Activated naive CD4-positive, alpha-beta T cell treated with anti-CD3 and anti-CD28 coated beads, Interleukin-2, amount 10 ng/mL, durations not matched to agents 7 days and 5 days (primary cell): ENCODE measurements around the gene STAC.

Experiments
- CTCF ChIA-PET: fragments of 350-600 bp; sonication (Branson Sonifier 250); formaldehyde crosslinking; loops from one replicate; lab custom pipeline; 2021; ENCODE audit warnings: antibody characterized with exemption; lab: Charles Lee
- DNase-seq: peaks from one replicate; pipeline ENCODE4 v3.0.0-alpha.2; 2020
- H3K27ac Mint-ChIP-seq: one replicate; pipeline ENCODE4 v1.8.0; 2021; ENCODE audit warnings: mild to moderate bottlenecking, moderate library complexity, mixed read lengths
- H3K27me3 Mint-ChIP-seq: one replicate; pipeline ENCODE4 v1.8.0; 2021; ENCODE audit warnings: mild to moderate bottlenecking, mixed read lengths
- H3K36me3 Mint-ChIP-seq: one replicate; pipeline ENCODE4 v1.8.0; 2021; ENCODE audit warnings: mixed read lengths
- H3K4me1 Mint-ChIP-seq: one replicate; pipeline ENCODE4 v1.8.0; 2021; ENCODE audit warnings: mixed read lengths
- H3K4me3 Mint-ChIP-seq: one replicate; pipeline ENCODE4 v1.8.0; 2021; ENCODE audit warnings: mild to moderate bottlenecking, moderate library complexity, mixed read lengths
- H3K9me3 Mint-ChIP-seq: one replicate; pipeline ENCODE4 v1.8.0; 2021; ENCODE audit warnings: mixed read lengths

Gene STAC

GRCh38 chr3:36380221-36381031 is at the start of gene STAC:
STAC (plus strand) TSS chr3:36380504; CDS start chr3:36380644, 140 bp downstream.
- Mint-ChIP-seq H3K27ac (no peak within 1 kb of the TSS), H3K4me1 (peaks cover 5% of the 10 kb centered on the region), H3K36me3 (no peaks in the 10 kb centered on the region), H3K4me3 (no peak within 1 kb of the TSS), H3K27me3 (peaks cover 22% of the 10 kb centered on the region), H3K9me3 (no peaks in the 10 kb centered on the region)
- DNase-seq, result peak; percentile 20
- CTCF ChIA-PET, result no interaction called here

- CTCF ChIA-PET, result no interaction called here
- no peaks in the 10 kb centered on the region for H3K9me3 Mint-ChIP-seq
- no peaks in the 10 kb centered on the region for H3K4me1 Mint-ChIP-seq
- no peak overlapping the region for H3K4me3 Mint-ChIP-seq
- no peak overlapping the region for H3K27ac Mint-ChIP-seq
- no peaks in the 10 kb centered on the region for H3K36me3 Mint-ChIP-seq
- no peaks in the 10 kb centered on the region for H3K27me3 Mint-ChIP-seq
- no peak for DNase-seq
Observed at GRCh38 chr3:36332139-36332538, 48.2 kb upstream of the STAC start.

DNA sequence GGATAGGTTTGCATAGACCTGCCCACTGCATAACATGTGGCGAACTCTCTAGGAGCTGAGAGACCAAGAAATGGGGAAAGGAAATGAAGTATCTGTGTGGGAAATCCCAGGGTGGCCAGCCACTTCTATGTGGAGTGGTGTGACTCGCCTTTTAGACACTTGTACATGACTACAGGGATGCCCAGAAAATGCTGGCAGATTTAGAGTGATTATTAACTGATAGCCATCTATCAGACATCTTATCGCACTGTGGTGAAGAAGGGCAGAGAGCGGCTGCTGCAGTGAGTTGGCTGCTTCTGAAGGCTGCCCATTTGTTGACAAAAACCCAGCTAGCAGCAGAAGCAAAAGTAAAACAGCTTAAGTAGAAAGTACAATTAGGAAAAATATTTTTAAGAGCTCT is 18.1 kb upstream of the STAC start:
- no peaks in the 10 kb centered on the region for H3K4me1 Mint-ChIP-seq
- no peak overlapping the region for H3K27ac Mint-ChIP-seq
- no peaks in the 10 kb centered on the region for H3K27me3 Mint-ChIP-seq
- DNase-seq, result no peak
- no peaks in the 10 kb centered on the region for H3K9me3 Mint-ChIP-seq
- H3K4me3 Mint-ChIP-seq, result no peak overlapping the region
- no peaks in the 10 kb centered on the region for H3K36me3 Mint-ChIP-seq
- CTCF ChIA-PET, result no interaction called here

- Mint-ChIP-seq H3K36me3 (no peaks in the 10 kb centered on the region), H3K4me3 (no peak overlapping the region), H3K27ac (no peak overlapping the region), H3K9me3 (no peaks in the 10 kb centered on the region), H3K27me3 (no peaks in the 10 kb centered on the region), H3K4me1 (no peaks in the 10 kb centered on the region)
- CTCF ChIA-PET, result no interaction called here
- DNase-seq, result no peak
Observed at GRCh38 chr3:36362973-36363372, 17.3 kb upstream of the STAC start.

DNA sequence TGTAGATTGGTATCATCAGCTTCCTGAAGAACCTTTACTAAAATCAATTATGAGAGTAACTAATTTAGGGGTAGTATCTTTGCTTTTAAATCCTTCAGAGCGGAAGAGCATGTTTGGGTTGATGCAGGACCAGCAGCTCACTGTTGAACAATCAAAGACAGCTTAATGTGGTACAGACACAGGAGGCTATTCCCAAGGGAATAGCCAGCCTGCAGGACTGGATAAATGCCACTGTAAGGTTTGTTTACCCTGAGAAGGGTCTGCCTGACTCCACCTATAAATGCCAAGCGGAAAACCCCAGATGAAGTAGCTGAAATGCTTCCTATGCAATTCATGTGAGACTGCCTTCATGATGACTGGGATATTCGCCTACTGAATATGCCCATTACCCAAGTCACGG is 16.0 kb upstream of the STAC start:
- CTCF ChIA-PET, result no interaction called here
- no peaks in the 10 kb centered on the region for H3K36me3 Mint-ChIP-seq
- H3K27ac Mint-ChIP-seq, result no peak overlapping the region
- no peak overlapping the region for H3K4me3 Mint-ChIP-seq
- H3K27me3 Mint-ChIP-seq, result no peaks in the 10 kb centered on the region
- DNase-seq, result no peak
- no peaks in the 10 kb centered on the region for H3K9me3 Mint-ChIP-seq
- H3K4me1 Mint-ChIP-seq, result no peaks in the 10 kb centered on the region

- Mint-ChIP-seq H3K27ac (no peak overlapping the region), H3K4me3 (no peak overlapping the region), H3K9me3 (no peaks in the 10 kb centered on the region), H3K27me3 (no peaks in the 10 kb centered on the region), H3K36me3 (no peaks in the 10 kb centered on the region), H3K4me1 (no peaks in the 10 kb centered on the region)
- no peak for DNase-seq
- CTCF ChIA-PET, result no interaction called here
Observed at GRCh38 chr3:36365829-36366228, 14.5 kb upstream of the STAC start.

GRCh38 chr3:36366308-36366707 is 14.0 kb upstream of the STAC start:
- Mint-ChIP-seq H3K36me3 (no peaks in the 10 kb centered on the region), H3K4me1 (no peaks in the 10 kb centered on the region), H3K27me3 (no peaks in the 10 kb centered on the region), H3K27ac (no peak overlapping the region), H3K9me3 (no peaks in the 10 kb centered on the region), H3K4me3 (no peak overlapping the region)
- DNase-seq, result no peak
- CTCF ChIA-PET, result no interaction called here

DNA sequence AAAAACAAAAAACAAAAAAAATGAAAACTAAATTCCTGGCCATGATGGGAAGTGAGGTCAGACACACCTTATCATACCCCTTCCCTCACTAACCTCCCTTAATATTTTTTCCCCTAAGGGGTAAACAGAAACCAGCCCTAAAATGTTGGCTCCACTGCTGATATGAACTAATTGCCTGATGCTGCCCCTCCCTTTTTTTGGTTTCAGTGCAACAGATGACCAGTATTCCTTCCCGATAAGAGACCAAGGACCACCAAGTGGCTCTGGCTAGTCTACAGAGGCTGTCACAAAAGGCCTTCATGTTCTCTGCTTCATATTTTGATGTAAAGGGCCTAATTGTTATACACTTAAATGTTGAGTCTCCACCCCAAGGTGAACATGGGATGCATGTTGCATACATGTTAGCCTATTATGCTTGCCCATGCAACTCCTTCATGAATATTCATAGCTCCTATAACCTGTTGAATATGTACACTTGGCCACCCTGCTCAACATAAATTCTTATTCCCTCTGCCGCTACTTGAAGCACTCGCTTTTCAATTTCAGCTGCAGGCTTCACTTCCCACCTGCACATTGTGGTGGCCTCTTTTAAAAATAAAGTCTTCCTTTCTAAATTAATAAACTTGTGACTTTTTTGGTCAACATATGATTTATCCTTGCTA is 12.3 kb upstream of the STAC start:
- H3K4me3 Mint-ChIP-seq, result no peak overlapping the region
- no peaks in the 10 kb centered on the region for H3K9me3 Mint-ChIP-seq
- H3K36me3 Mint-ChIP-seq, result no peaks in the 10 kb centered on the region
- CTCF ChIA-PET, result no interaction called here
- no peak for DNase-seq
- no peaks in the 10 kb centered on the region for H3K27me3 Mint-ChIP-seq
- no peak overlapping the region for H3K27ac Mint-ChIP-seq
- no peaks in the 10 kb centered on the region for H3K4me1 Mint-ChIP-seq

DNA sequence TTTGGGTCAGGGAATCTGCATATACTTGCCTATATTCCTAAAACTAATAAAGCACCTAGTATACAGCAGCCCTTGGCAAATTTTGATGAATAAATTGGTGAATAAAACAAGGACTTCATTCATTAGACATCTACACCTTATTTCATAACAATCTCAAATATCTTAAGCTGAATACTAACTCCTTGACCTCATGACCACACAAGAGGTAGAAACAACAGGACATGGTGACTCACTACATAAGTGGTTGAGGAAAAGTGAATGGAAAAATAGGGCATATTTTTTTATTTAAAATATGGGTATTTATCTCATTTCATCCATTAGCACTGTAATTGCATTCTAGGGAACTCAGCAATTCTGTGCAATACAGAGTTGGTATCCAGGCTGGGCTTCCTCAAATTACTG is 7.8 kb upstream of the STAC start:
- no peaks in the 10 kb centered on the region for H3K9me3 Mint-ChIP-seq
- H3K36me3 Mint-ChIP-seq, result no peaks in the 10 kb centered on the region
- no peaks in the 10 kb centered on the region for H3K27me3 Mint-ChIP-seq
- H3K27ac Mint-ChIP-seq, result no peak overlapping the region
- DNase-seq, result no peak
- no peak overlapping the region for H3K4me3 Mint-ChIP-seq
- no peaks in the 10 kb centered on the region for H3K4me1 Mint-ChIP-seq
- CTCF ChIA-PET, result no interaction called here

GRCh38 chr3:36373084-36373483 is 7.2 kb upstream of the STAC start:
- CTCF ChIA-PET, result no interaction called here
- H3K27ac Mint-ChIP-seq, result no peak overlapping the region
- H3K4me1 Mint-ChIP-seq, result no peaks in the 10 kb centered on the region
- no peaks in the 10 kb centered on the region for H3K27me3 Mint-ChIP-seq
- H3K4me3 Mint-ChIP-seq, result no peak overlapping the region
- no peaks in the 10 kb centered on the region for H3K36me3 Mint-ChIP-seq
- no peaks in the 10 kb centered on the region for H3K9me3 Mint-ChIP-seq
- DNase-seq, result no peak

DNA sequence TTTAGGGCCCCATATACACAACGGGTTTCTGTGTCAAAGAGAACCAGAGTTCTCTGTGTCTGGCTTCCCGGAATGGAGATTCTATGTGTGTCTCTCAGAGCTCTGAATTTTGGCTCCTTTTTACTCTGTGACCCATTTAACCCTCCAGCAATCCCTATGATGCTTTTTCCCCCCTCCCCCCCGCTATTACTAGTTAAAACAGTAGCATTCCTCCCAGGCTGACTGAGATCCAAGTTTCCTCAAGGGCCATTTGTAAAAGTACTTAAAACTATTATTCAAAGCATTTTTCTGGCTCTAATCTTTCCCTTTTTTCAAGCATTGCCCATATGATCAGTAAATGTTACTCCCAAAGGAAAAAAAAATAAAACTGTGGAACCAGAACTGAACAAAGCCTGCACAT is 6.6 kb upstream of the STAC start:
- Mint-ChIP-seq H3K36me3 (no peaks in the 10 kb centered on the region), H3K9me3 (no peaks in the 10 kb centered on the region), H3K4me3 (no peak overlapping the region), H3K27ac (no peak overlapping the region), H3K27me3 (no peaks in the 10 kb centered on the region), H3K4me1 (no peaks in the 10 kb centered on the region)
- CTCF ChIA-PET, result no interaction called here
- DNase-seq, result no peak

- DNase-seq, result no peak
- no peaks in the 10 kb centered on the region for H3K36me3 Mint-ChIP-seq
- H3K4me1 Mint-ChIP-seq, result peaks cover 5% of the 10 kb centered on the region
- H3K4me3 Mint-ChIP-seq, result no peak overlapping the region
- peaks cover 22% of the 10 kb centered on the region for H3K27me3 Mint-ChIP-seq
- no peaks in the 10 kb centered on the region for H3K9me3 Mint-ChIP-seq
- H3K27ac Mint-ChIP-seq, result no peak overlapping the region
- CTCF ChIA-PET, result no interaction called here
Observed at GRCh38 chr3:36379872-36380220, 458 bp upstream of the STAC start.

DNA sequence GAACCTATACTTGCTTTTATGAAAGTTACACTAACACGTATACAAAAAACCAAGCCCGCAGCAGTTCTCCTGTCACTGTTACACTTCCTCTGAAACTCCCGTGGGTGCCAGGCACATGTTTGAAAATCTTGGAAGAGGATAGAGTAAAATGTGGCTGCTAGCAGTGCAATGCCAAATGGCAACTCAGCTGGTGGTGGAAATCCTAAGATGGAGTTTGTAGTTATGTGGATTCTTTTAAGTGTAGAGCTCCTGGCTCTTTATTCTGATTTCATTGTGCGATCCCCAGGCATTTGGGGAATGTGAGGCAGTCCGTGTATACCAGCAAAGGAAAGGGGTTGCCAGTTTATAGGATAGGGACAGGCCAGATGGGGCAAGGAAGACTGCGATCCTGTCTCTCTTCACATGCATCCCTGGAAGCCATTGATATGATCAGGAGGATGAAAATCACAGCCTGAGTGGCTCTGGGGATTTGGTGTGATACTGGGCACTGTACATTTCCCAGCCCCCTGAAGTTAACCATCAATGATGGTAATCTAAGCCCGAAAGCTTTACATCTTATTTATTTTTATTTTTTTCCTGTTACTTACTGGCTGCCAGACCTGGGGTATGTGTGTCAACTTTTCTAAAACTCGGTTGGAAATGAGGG is 1.1 kb downstream of the STAC start:
- Mint-ChIP-seq H3K4me3 (no peak overlapping the region), H3K27ac (no peak overlapping the region), H3K27me3 (peaks cover 22% of the 10 kb centered on the region), H3K36me3 (no peaks in the 10 kb centered on the region), H3K4me1 (peaks cover 5% of the 10 kb centered on the region), H3K9me3 (no peaks in the 10 kb centered on the region)
- no peak for DNase-seq
- CTCF ChIA-PET, result no interaction called here

DNA sequence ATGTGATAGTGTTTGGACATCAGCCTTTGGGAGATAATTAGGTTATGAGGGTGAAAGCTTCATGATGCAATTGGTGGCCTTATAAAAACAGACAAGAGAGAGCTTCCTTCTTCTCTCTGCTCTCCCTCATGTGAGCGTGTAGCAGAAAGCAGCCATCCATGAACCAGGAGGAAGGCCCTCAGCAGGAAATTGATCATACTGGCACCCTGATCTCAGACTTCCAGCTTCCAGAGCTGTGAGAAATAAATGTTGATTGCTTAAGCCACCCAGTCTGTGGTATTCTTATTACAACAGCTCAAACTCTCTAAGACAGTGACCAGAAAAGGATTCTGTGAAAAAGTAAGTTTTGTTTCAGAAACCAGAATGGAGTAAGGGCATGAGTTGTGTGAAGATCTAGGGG is 13.3 kb downstream of the STAC start:
- no peaks in the 10 kb centered on the region for H3K9me3 Mint-ChIP-seq
- DNase-seq, result no peak
- no peak overlapping the region for H3K4me3 Mint-ChIP-seq
- H3K27ac Mint-ChIP-seq, result no peak overlapping the region
- H3K4me1 Mint-ChIP-seq, result no peaks in the 10 kb centered on the region
- no peaks in the 10 kb centered on the region for H3K36me3 Mint-ChIP-seq
- CTCF ChIA-PET, result no interaction called here
- no peaks in the 10 kb centered on the region for H3K27me3 Mint-ChIP-seq

- CTCF ChIA-PET, result no interaction called here
- H3K27me3 Mint-ChIP-seq, result no peaks in the 10 kb centered on the region
Observed at GRCh38 chr3:36394176-36394575, 13.9 kb downstream of the STAC start.

More at GRCh38 chr3:36394176-36394575, 13.9 kb downstream of the STAC start:
- Mint-ChIP-seq H3K27ac (no peak overlapping the region), H3K4me3 (no peak overlapping the region), H3K9me3 (no peaks in the 10 kb centered on the region), H3K4me1 (no peaks in the 10 kb centered on the region), H3K36me3 (no peaks in the 10 kb centered on the region)
- DNase-seq, result no peak
